Liver (tissue), 9 donors: ENCODE measurements around the gene KRTAP10-9. TPM values are rescaled to one million over a fixed set of nuclear protein-coding genes. Genes with fewer than 3 reads are reported as not detected.

Experiments used
- DNase-seq: peaks from one replicate; pipeline ENCODE4 v3.0.0-alpha.2; 2017; ENCODE audit warnings: low spot score
- H3K27ac ChIP-seq, 2 donors: one replicate each; pipeline ENCODE4 v1.7.0; 2013; ENCODE audit warnings: inconsistent platforms in 2 of 2, low read length in 2 of 2, control low read depth in 1 of 2, low read depth in 1 of 2, mild to moderate bottlenecking in 1 of 2
- H3K27me3 ChIP-seq, 4 donors: one replicate each; pipeline versions ENCODE4 v1.6.1 to v1.7.0; 2013; ENCODE audit warnings: low read length in 3 of 4, inconsistent platforms in 1 of 4, mild to moderate bottlenecking in 1 of 4, moderate library complexity in 1 of 4; ENCODE audit not compliant: control insufficient read depth in 4 of 4, insufficient read depth in 4 of 4
- H3K36me3 ChIP-seq, 4 donors: one replicate each; pipeline versions ENCODE4 v1.6.1 to v1.7.0; 2013; ENCODE audit warnings: low read length in 3 of 4, mild to moderate bottlenecking in 3 of 4, low read depth in 1 of 4, moderate library complexity in 1 of 4; ENCODE audit not compliant: control insufficient read depth in 4 of 4, insufficient read depth in 3 of 4
- H3K4me1 ChIP-seq, 4 donors: one replicate each; pipeline versions ENCODE4 v1.6.1 to v1.7.0; 2013; ENCODE audit warnings: low read length in 3 of 4, mild to moderate bottlenecking in 3 of 4, moderate library complexity in 1 of 4; ENCODE audit not compliant: control insufficient read depth in 4 of 4, insufficient read depth in 4 of 4
- H3K4me3 ChIP-seq, 3 donors: one replicate each; pipeline versions ENCODE4 v1.6.1 to v1.7.0; 2013; ENCODE audit warnings: low read length in 3 of 3, control low read depth in 1 of 3, low read depth in 1 of 3, mild to moderate bottlenecking in 1 of 3
- H3K9ac ChIP-seq, 2 donors: one replicate each; pipeline ENCODE4 v1.7.0; 2013; ENCODE audit warnings: low read length in 2 of 2, mild to moderate bottlenecking in 2 of 2, moderate library complexity in 2 of 2, control low read depth in 1 of 2, low read depth in 1 of 2
- H3K9me3 ChIP-seq, 4 donors: one replicate each; pipeline versions ENCODE4 v1.6.1 to v1.7.0; 2013; ENCODE audit warnings: low read length in 3 of 4; ENCODE audit not compliant: control insufficient read depth in 4 of 4
- ATF3 ChIP-seq: IDR thresholded peaks from 2 replicates; pipeline ENCODE4 v1.6.1; 2016; ENCODE audit warnings: antibody characterized with exemption
- CTCF ChIP-seq: fragments of 150-350 bp; IDR thresholded peaks from 2 replicates; pipeline ENCODE4 v1.5.1; 2017; ENCODE audit warnings: improper control_type of control experiment, low read depth, low read length; ENCODE audit not compliant: missing input control
- EGR1 ChIP-seq, 2 donors: IDR thresholded peaks; 2 replicates each; pipeline ENCODE4 v1.6.1; 2016 to 2018; ENCODE audit warnings: antibody characterized with exemption in 2 of 2, low read depth in 2 of 2
- FOXA1 ChIP-seq: IDR thresholded peaks from 2 replicates; pipeline ENCODE4 v1.6.1; 2016; ENCODE audit warnings: antibody characterized with exemption
- FOXA2 ChIP-seq: IDR thresholded peaks from 2 replicates; pipeline ENCODE4 v1.6.1; 2016; ENCODE audit warnings: antibody characterized with exemption
- GABPA ChIP-seq, 2 donors: IDR thresholded peaks in 1 of 2; conservative IDR thresholded peaks in 1 of 2; 2 replicates each; pipeline ENCODE4 v1.6.1; 2016; ENCODE audit warnings: antibody characterized with exemption in 2 of 2, mild to moderate bottlenecking in 1 of 2, moderate library complexity in 1 of 2
- HNF4A ChIP-seq, 2 donors: conservative IDR thresholded peaks; 2 replicates each; pipeline ENCODE4 v1.6.1; 2016; ENCODE audit warnings: antibody characterized with exemption in 2 of 2, mild to moderate bottlenecking in 2 of 2
- HNF4G ChIP-seq: IDR thresholded peaks from 2 replicates; pipeline ENCODE4 v1.6.1; 2016; ENCODE audit warnings: antibody characterized with exemption
- JUND ChIP-seq, 2 donors: IDR thresholded peaks; 2 replicates each; pipeline ENCODE4 v1.6.1; 2016; ENCODE audit warnings: antibody characterized with exemption in 2 of 2
- MAX ChIP-seq: IDR thresholded peaks from 2 replicates; pipeline ENCODE4 v1.6.1; 2016; ENCODE audit warnings: antibody characterized with exemption
- NR2F2 ChIP-seq: IDR thresholded peaks from 2 replicates; pipeline ENCODE4 v1.6.1; 2016; ENCODE audit warnings: antibody characterized with exemption
- RAD21 ChIP-seq, 2 donors: IDR thresholded peaks; 2 replicates each; pipeline ENCODE4 v1.6.1; 2016; ENCODE audit warnings: antibody characterized with exemption in 2 of 2, mild to moderate bottlenecking in 2 of 2
- REST ChIP-seq: IDR thresholded peaks from 2 replicates; pipeline ENCODE4 v1.6.1; 2016; ENCODE audit warnings: antibody characterized with exemption, mild to moderate bottlenecking
- RXRA ChIP-seq, 2 donors: IDR thresholded peaks; 2 replicates each; pipeline ENCODE4 v1.6.1; 2017 to 2018; ENCODE audit warnings: antibody characterized with exemption in 2 of 2, mild to moderate bottlenecking in 1 of 2
- SP1 ChIP-seq: IDR thresholded peaks from 2 replicates; pipeline ENCODE4 v1.6.1; 2018; ENCODE audit warnings: antibody characterized with exemption, mild to moderate bottlenecking
- TAF1 ChIP-seq: conservative IDR thresholded peaks from 2 replicates; pipeline ENCODE4 v1.6.1; 2016; ENCODE audit warnings: antibody characterized with exemption, mild to moderate bottlenecking
- YY1 ChIP-seq: IDR thresholded peaks from 2 replicates; pipeline ENCODE4 v1.6.1; 2016; ENCODE audit warnings: antibody characterized with exemption, mild to moderate bottlenecking
- ZBTB33 ChIP-seq: IDR thresholded peaks from 2 replicates; pipeline ENCODE4 v1.6.1; 2016; ENCODE audit warnings: antibody characterized with exemption
- WGBS: extraction: QIAGEN DNeasy Blood & Tissue Kit; methylation state at CpG from one replicate; pipeline ENCODE4 v1.1.7; 2013; 5-methylcytosine and 5-hydroxymethylcytosine counted together
- polyA plus RNA-seq, 2 donors: library from polyadenylated mRNA; stranded (reverse) in 1 of 2; unstranded in 1 of 2; fragments of 200-250 nt in 1 of 2; fragments of >200 nt in 1 of 2; fragmentation: Nextera tagmentation in 1 of 2; extraction: Ambion mirVana in 1 of 2; gene quantifications; one replicate each; pipeline versions ENCODE4 v1.2.1 to v1.2.3, GENCODE V29; 2013 to 2015
- total RNA-seq, 2 donors: library from RNA; depleted of rRNA; stranded (reverse); fragments of >200 nt; gene quantifications; one replicate each; pipeline ENCODE4 v1.2.3, GENCODE V29; 2014
- donor health status: healthy.
- donor health status: healthy.
- donor health status: healthy.
- donor health status: healthy.
- donor health status: healthy.

Gene KRTAP10-9
- total and polyA plus RNA-seq, 4 donors: not detected

GRCh38 chr21:44650265-44650972, 23.5 kb downstream of the KRTAP10-9 start:
- no peak for TF ChIP-seq GABPA (IDR thresholded peaks at IDR 0.05 in 1 of 2, conservative IDR thresholded peaks at IDR 0.05 in 1 of 2)
- H3K36me3 ChIP-seq: no peaks in the 10 kb centered on the region
- WGBS: 90% methylated on average over 20 of the region's 20 CpGs
- no peaks in the 10 kb centered on the region for H3K27me3 ChIP-seq
- H3K4me3 ChIP-seq: no peak overlapping the region
- no peak overlapping the region for H3K9ac ChIP-seq
- no peak overlapping the region for H3K27ac ChIP-seq
- no peak for DNase-seq
- no peaks in the 10 kb centered on the region for H3K4me1 ChIP-seq
- no peaks in the 10 kb centered on the region for H3K9me3 ChIP-seq

- TF ChIP-seq REST: no peak
- no peak for TF ChIP-seq JUND (IDR thresholded peaks at IDR 0.05)
- no peak for TF ChIP-seq CTCF
- no peak for TF ChIP-seq HNF4A (conservative IDR thresholded peaks at IDR 0.05)
- TF ChIP-seq HNF4G: no peak
- no peak for TF ChIP-seq ATF3
- no peak for TF ChIP-seq GABPA (IDR thresholded peaks at IDR 0.05 in 1 of 2, conservative IDR thresholded peaks at IDR 0.05 in 1 of 2)
- no peak for TF ChIP-seq YY1
- no peak for TF ChIP-seq ZBTB33
- no peak for TF ChIP-seq NR2F2
- TF ChIP-seq SP1: no peak
- no peak for TF ChIP-seq FOXA2
- TF ChIP-seq EGR1 (IDR thresholded peaks at IDR 0.05; ENCODE audit: low read depth in 2 of 2): no peak
- no peak for TF ChIP-seq RXRA (IDR thresholded peaks at IDR 0.05)
- no peak for TF ChIP-seq MAX
- no peak for TF ChIP-seq TAF1
- TF ChIP-seq FOXA1: no peak
- TF ChIP-seq RAD21 (IDR thresholded peaks at IDR 0.05): no peak
- WGBS: 88% methylated on average over 12 of the region's 12 CpGs
- Histone ChIP-seq H3K4me3 (no peak overlapping the region), H3K27me3 (no peaks in the 10 kb centered on the region), H3K27ac (no peak overlapping the region), H3K4me1 (no peaks in the 10 kb centered on the region), H3K36me3 (no peaks in the 10 kb centered on the region), H3K9me3 (peaks cover 0 to under 1% (median 0%) of the 10 kb centered on the region in 4 donors), H3K9ac (no peak overlapping the region)
- no peak for DNase-seq
Measured at GRCh38 chr21:44650973-44651675, 24.2 kb downstream of the KRTAP10-9 start.
